ENCODE results near the gene AP1M1. TPM values are rescaled to one million over a fixed set of nuclear protein-coding genes. Genes with fewer than 3 reads are reported as not detected.

Gene AP1M1
- total RNA-seq, 1 experiment from 2014 or later: 98.0 TPM

- no peak for TF ChIP-seq CTCF (IDR thresholded peaks at IDR 0.05; ENCODE audit: insufficient read depth in 1 of 2, low read depth in 1 of 2, low read length in 1 of 2, severe bottlenecking in 1 of 2, unreplicated experiment in 1 of 2)
- no peak for DNase-seq
- ChIA-PET CTCF (no interaction called here), POLR2A (no interaction called here)
- Mint-ChIP-seq H3K27me3 (ENCODE audit: insufficient read depth, unreplicated experiment) (no peaks in the 10 kb centered on the region), H3K9me3 (ENCODE audit: unreplicated experiment) (no peaks in the 10 kb centered on the region), H3K27ac (ENCODE audit: unreplicated experiment) (peak overlapping the region; percentile 94), H3K4me1 (ENCODE audit: low read depth, unreplicated experiment) (peaks cover 19% of the 10 kb centered on the region), H3K36me3 (ENCODE audit: insufficient read depth, unreplicated experiment) (peaks cover 7% of the 10 kb centered on the region), H3K4me3 (ENCODE audit: unreplicated experiment) (no peak overlapping the region)
- BruUV-seq (replicated peaks): no TSS peak
- H3K27me3 ChIP-seq (replicated peaks; ENCODE audit: control insufficient read depth, insufficient read depth, low read length): no peaks in the 10 kb centered on the region
- H3K4me1 ChIP-seq: peaks cover 24% of the 10 kb centered on the region
- intact Hi-C loops (cut with micrococcal nuclease; ENCODE audit: unreplicated experiment): loop anchor here (5.0 kb wide), 1 partner anchor 62 kb away; the partner anchor contains the start of gene KLF2
- no peak overlapping the region for H3K4me3 ChIP-seq (ENCODE audit: low read depth, low read length)
- no peaks in the 10 kb centered on the region for H3K9me3 ChIP-seq
- H3K36me3 ChIP-seq (ENCODE audit: control insufficient read depth, insufficient read depth, low read length): no peaks in the 10 kb centered on the region
These were observed 62.6 kb downstream of the AP1M1 start for GRCh38 chr19:16260160-16260811.

DNA sequence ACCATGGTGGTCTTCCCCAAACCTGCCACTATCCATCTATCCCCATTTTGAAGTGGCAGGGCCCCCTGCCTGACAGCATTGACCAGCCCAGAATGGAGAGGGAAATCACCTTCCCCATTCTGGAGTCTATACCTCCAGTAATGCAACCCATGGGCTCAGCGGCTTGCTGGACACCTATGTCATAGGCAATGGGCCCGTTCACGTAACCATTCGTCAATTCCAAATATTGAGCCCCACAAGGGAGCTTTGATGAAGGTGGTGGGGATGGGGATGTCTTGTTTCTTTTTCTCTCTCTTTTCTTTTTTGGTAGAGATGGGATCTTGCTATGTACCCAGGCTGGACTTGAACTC, 63.1 kb downstream of the AP1M1 start:
- Mint-ChIP-seq H3K36me3 (ENCODE audit: insufficient read depth, unreplicated experiment) (peaks cover 7% of the 10 kb centered on the region), H3K27me3 (ENCODE audit: insufficient read depth, unreplicated experiment) (no peaks in the 10 kb centered on the region), H3K4me1 (ENCODE audit: low read depth, unreplicated experiment) (peaks cover 19% of the 10 kb centered on the region), H3K9me3 (ENCODE audit: unreplicated experiment) (no peaks in the 10 kb centered on the region), H3K27ac (ENCODE audit: unreplicated experiment) (peak overlapping the region; percentile 94), H3K4me3 (ENCODE audit: unreplicated experiment) (no peak overlapping the region)
- Histone ChIP-seq H3K36me3 (ENCODE audit: control insufficient read depth, insufficient read depth, low read length) (no peaks in the 10 kb centered on the region), H3K27me3 (replicated peaks; ENCODE audit: control insufficient read depth, insufficient read depth, low read length) (no peaks in the 10 kb centered on the region), H3K4me1 (peaks cover 24% of the 10 kb centered on the region), H3K9me3 (no peaks in the 10 kb centered on the region), H3K4me3 (ENCODE audit: low read depth, low read length) (no peak overlapping the region)
- no peak for DNase-seq
- ChIA-PET POLR2A (no interaction called here), CTCF (no interaction called here)
- BruUV-seq (replicated peaks): no TSS peak
- no peak for TF ChIP-seq CTCF (IDR thresholded peaks at IDR 0.05; ENCODE audit: insufficient read depth in 1 of 2, low read depth in 1 of 2, low read length in 1 of 2, severe bottlenecking in 1 of 2, unreplicated experiment in 1 of 2)
- intact Hi-C loops (cut with micrococcal nuclease; ENCODE audit: unreplicated experiment): loop anchor here (5.0 kb wide), 1 partner anchor 62 kb away; the partner anchor contains the start of gene KLF2

DNA sequence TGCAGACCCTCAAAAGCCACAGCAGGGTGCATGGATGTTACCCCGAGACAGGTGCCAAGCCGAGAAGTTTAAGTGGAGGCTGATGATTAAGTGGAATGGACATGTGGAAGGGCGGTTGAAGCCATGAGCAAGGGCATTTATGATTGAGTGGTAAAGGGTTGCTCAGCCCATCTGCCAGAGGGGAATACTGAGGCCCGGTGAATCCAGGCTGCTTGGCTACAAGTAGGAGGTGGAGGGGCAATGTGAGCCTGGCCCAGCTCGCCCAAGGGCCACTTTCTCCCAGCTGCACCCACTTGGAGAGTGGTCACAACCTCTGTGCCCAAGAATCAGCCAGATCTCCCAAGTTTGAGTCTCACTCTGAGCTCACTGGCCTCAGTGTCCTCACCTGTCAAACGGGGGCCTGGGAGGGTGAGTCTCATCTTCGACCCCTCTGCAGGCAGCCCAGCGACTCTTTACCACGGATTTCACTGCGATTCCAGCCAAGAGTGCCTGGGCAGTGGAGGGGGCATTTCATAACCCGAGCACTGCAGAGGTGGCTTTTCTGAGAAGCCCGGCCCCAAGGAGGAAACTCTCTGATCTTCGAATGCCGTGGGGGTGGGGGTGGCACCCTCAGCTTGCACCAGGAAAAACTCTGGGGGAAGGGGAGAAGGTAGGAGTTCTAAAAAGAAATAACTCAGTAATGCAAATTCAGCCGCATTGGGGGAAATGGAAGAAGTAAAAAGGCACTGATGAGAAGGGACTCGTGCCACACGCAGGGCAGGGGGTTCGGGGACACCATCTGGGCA, 64.1 kb downstream of the AP1M1 start:
- TF ChIP-seq CTCF (IDR thresholded peaks at IDR 0.05; ENCODE audit: insufficient read depth in 1 of 2, low read depth in 1 of 2, low read length in 1 of 2, severe bottlenecking in 1 of 2, unreplicated experiment in 1 of 2): no peak
- ChIA-PET CTCF (interaction anchor here (2.4 kb wide), 1 partner anchor 14 kb away, joined by 13 read pairs; no protein-coding TSS in a partner anchor), POLR2A (no interaction called here)
- Mint-ChIP-seq H3K36me3 (ENCODE audit: insufficient read depth, unreplicated experiment) (peaks cover 7% of the 10 kb centered on the region), H3K27me3 (ENCODE audit: insufficient read depth, unreplicated experiment) (no peaks in the 10 kb centered on the region), H3K4me1 (ENCODE audit: low read depth, unreplicated experiment) (peaks cover 24% of the 10 kb centered on the region), H3K4me3 (ENCODE audit: unreplicated experiment) (peak overlapping the region; percentile 71), H3K27ac (ENCODE audit: unreplicated experiment) (peak overlapping the region; percentile 94), H3K9me3 (ENCODE audit: unreplicated experiment) (no peaks in the 10 kb centered on the region)
- intact Hi-C loops (cut with micrococcal nuclease; ENCODE audit: unreplicated experiment): loop anchor here (5.0 kb wide), 1 partner anchor 61 kb away; the partner anchor contains the start of gene KLF2
- Histone ChIP-seq H3K4me1 (peaks cover 24% of the 10 kb centered on the region), H3K27me3 (replicated peaks; ENCODE audit: control insufficient read depth, insufficient read depth, low read length) (no peaks in the 10 kb centered on the region), H3K9me3 (no peaks in the 10 kb centered on the region), H3K36me3 (ENCODE audit: control insufficient read depth, insufficient read depth, low read length) (no peaks in the 10 kb centered on the region), H3K4me3 (ENCODE audit: low read depth, low read length) (peak overlapping the region; percentile 22)
- DNase-seq: peak; percentile 23 to 45
- TSS peak; percentile 81 for BruUV-seq (replicated peaks)
